Hepatocyte (in vitro differentiated cells): ENCODE results near the gene CDC42BPA. TPM values are rescaled to one million over a fixed set of nuclear protein-coding genes. Genes with fewer than 3 reads are reported as not detected.
A peak's percentile ranks its signal among the peaks of the same experiment; 100 is the strongest.

Source experiments
- DNase-seq: peaks from one replicate; pipeline ENCODE4 v3.0.0-alpha.2; 2016; ENCODE audit warnings: low spot score
- H2AFZ ChIP-seq: fragments of 200-600 bp; sonication (generic); 2 replicates; pipeline ENCODE4 v1.6.0; 2016; ENCODE audit warnings: antibody characterized with exemption, mild to moderate bottlenecking
- H3K27ac ChIP-seq: fragments of 200-600 bp; sonication (generic); 2 replicates; pipeline ENCODE4 v1.5.1; 2016; ENCODE audit warnings: mild to moderate bottlenecking
- H3K27me3 ChIP-seq: fragments of 200-600 bp; sonication (generic); 2 replicates; pipeline ENCODE4 v1.6.1; 2016
- H3K36me3 ChIP-seq: fragments of 200-600 bp; sonication (generic); replicated peaks from 2 replicates; pipeline ENCODE4 v1.5.1; 2016; ENCODE audit warnings: low read depth; ENCODE audit not compliant: insufficient read depth
- H3K4me1 ChIP-seq: fragments of 200-600 bp; sonication (generic); 2 replicates; pipeline ENCODE4 v1.5.1; 2016; ENCODE audit warnings: mild to moderate bottlenecking, moderate library complexity; ENCODE audit not compliant: insufficient read depth
- H3K4me2 ChIP-seq: fragments of 200-600 bp; sonication (generic); 2 replicates; pipeline ENCODE4 v1.6.0; 2016
- H3K4me3 ChIP-seq: fragments of 200-600 bp; sonication (generic); 2 replicates; pipeline ENCODE4 v1.5.1; 2016; ENCODE audit warnings: mild to moderate bottlenecking
- H3K79me2 ChIP-seq: fragments of 200-600 bp; sonication (generic); 2 replicates; pipeline ENCODE4 v1.6.0; 2017; ENCODE audit warnings: mild to moderate bottlenecking
- H3K9me2 ChIP-seq: fragments of 200-600 bp; sonication (generic); replicated peaks from 2 replicates; pipeline ENCODE4 v1.6.0; 2017; ENCODE audit warnings: mild to moderate bottlenecking; ENCODE audit not compliant: insufficient read depth
- H3K9me3 ChIP-seq: fragments of 200-600 bp; sonication (generic); 2 replicates; pipeline ENCODE4 v1.5.1; 2016; ENCODE audit warnings: low read depth, mild to moderate bottlenecking
- H4K20me1 ChIP-seq: fragments of 200-600 bp; sonication (generic); 2 replicates; pipeline ENCODE4 v1.6.0; 2016; ENCODE audit warnings: mild to moderate bottlenecking; ENCODE audit not compliant: insufficient read depth, poor library complexity, severe bottlenecking
- EZH2 ChIP-seq: fragments of 200-600 bp; sonication (generic); IDR thresholded peaks from 2 replicates; pipeline ENCODE4 v1.6.1; 2016; ENCODE audit warnings: antibody characterized with exemption, mild to moderate bottlenecking, borderline replicate concordance
- EZH2phosphoT487 ChIP-seq: fragments of 200-600 bp; sonication (generic); IDR thresholded peaks from one replicate; pipeline ENCODE4 v1.6.1; 2018; ENCODE audit warnings: antibody characterized with exemption, mild to moderate bottlenecking, low read depth, moderate library complexity; ENCODE audit not compliant: unreplicated experiment, severe bottlenecking
- WGBS: methylation state at CpG from one replicate; pipeline ENCODE4 v1.1.6; 2016; ENCODE audit warnings: low lambda C conversion rate; ENCODE audit errors: missing lambda C conversion rate; 5-methylcytosine and 5-hydroxymethylcytosine counted together
- polyA plus RNA-seq: library from polyadenylated mRNA; unstranded; fragments of >200 nt; fragmentation: Nextera tagmentation; extraction: Ambion mirVana; gene quantifications from 2 replicates; pipeline ENCODE4 v1.2.1, GENCODE V29; 2016
- total RNA-seq: library from RNA; depleted of rRNA; stranded (reverse); fragments of >200 nt; gene quantifications from 2 replicates; pipeline ENCODE4 v1.2.3, GENCODE V29; 2014
- TF ChIP-seq, protein P1 (sequence below): fragments of 200-600 bp; sonication (generic); IDR thresholded peaks from 2 replicates; pipeline ENCODE4 v1.5.1; 2016; ENCODE audit warnings: antibody characterized with exemption, mild to moderate bottlenecking; ENCODE audit not compliant: poor library complexity

Gene CDC42BPA
- total RNA-seq: 40.9 and 41.9 TPM in 2 replicates
- 24.5 and 28.7 TPM in 2 replicates for polyA plus RNA-seq

DNA sequence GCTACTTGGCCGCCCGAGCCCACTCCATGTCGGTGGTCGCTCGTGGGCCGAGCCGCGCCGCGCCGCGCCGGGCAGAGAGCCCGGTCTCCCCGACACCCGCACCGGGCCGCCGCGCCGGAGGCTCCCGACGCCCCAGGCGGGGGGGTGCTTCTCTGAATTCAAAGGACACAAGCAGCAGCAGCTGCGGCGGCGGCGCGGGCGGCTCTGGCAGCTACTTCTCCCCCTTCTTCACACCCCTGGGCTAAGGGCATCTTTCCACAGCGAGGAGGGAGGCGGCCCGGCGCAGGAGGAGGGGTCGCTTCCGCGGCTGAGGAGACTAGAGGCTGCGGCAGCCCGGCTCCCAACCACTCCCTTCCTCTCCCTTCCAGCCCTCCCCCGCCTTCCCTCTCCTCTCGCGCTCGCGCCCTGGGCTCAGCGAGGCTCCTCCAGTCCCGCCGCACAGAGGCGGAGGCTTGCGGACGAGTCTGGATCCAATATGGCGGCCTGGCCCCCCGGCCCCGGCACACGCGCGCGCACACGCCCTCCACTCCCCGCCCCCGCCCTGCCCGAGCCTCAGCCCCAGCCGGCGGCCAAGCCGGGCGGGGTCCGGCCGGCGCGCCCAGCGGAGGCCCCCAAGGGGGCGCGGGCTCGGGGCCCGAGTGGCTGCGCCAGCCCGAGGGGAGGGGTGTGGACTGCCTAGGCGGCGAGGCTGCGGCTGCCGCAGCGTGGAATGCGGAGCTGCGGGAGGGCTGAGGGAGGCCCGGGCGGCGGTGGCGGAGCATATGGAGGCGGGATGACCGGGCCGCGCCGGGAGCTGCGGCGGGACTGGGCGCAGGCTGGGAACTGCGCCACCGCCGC lies at the start of gene CDC42BPA:
TSS of gene CDC42BPA (minus strand) at position 477 of the 837 bp plus-strand sequence. CDS start 1,310 bp downstream, outside the sequence.
- Histone ChIP-seq H3K4me3 (peak within 1 kb of the TSS; percentile 80), H4K20me1 (peaks cover 31% of the 10 kb centered on the region), H3K4me2 (peak within 1 kb of the TSS; percentile 90), H3K36me3 (no peaks in the 10 kb centered on the region), H3K27me3 (no peaks in the 10 kb centered on the region), H3K9me3 (no peaks in the 10 kb centered on the region), H2AFZ (peak within 1 kb of the TSS; percentile 88), H3K9me2 (no peaks in the 10 kb centered on the region), H3K27ac (peak within 1 kb of the TSS; percentile 94), H3K79me2 (peaks cover 43% of the 10 kb centered on the region), H3K4me1 (peaks cover 5% of the 10 kb centered on the region)
- TF ChIP-seq EZH2phosphoT487: no peak
- peak; percentile 94 for DNase-seq
- 2% methylated on average over 24 of the region's 98 CpGs for WGBS

- no peaks in the 10 kb centered on the region for H3K9me3 ChIP-seq
- H3K79me2 ChIP-seq: no peaks in the 10 kb centered on the region
- H3K27ac ChIP-seq: no peak overlapping the region
- H3K27me3 ChIP-seq: no peaks in the 10 kb centered on the region
- 96% methylated on average over 1 of the region's 1 CpG for WGBS
- DNase-seq: no peak
- H3K4me3 ChIP-seq: no peak overlapping the region
- no peaks in the 10 kb centered on the region for H3K9me2 ChIP-seq
- H2AFZ ChIP-seq: no peak overlapping the region
- H4K20me1 ChIP-seq: no peaks in the 10 kb centered on the region
- TF ChIP-seq EZH2 (no peak), EZH2phosphoT487 (no peak)
- TF ChIP-seq, protein P1, sequence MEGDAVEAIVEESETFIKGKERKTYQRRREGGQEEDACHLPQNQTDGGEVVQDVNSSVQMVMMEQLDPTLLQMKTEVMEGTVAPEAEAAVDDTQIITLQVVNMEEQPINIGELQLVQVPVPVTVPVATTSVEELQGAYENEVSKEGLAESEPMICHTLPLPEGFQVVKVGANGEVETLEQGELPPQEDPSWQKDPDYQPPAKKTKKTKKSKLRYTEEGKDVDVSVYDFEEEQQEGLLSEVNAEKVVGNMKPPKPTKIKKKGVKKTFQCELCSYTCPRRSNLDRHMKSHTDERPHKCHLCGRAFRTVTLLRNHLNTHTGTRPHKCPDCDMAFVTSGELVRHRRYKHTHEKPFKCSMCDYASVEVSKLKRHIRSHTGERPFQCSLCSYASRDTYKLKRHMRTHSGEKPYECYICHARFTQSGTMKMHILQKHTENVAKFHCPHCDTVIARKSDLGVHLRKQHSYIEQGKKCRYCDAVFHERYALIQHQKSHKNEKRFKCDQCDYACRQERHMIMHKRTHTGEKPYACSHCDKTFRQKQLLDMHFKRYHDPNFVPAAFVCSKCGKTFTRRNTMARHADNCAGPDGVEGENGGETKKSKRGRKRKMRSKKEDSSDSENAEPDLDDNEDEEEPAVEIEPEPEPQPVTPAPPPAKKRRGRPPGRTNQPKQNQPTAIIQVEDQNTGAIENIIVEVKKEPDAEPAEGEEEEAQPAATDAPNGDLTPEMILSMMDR: no peak
- no peak overlapping the region for H3K4me2 ChIP-seq
- H3K4me1 ChIP-seq: peaks cover 7% of the 10 kb centered on the region
- no peaks in the 10 kb centered on the region for H3K36me3 ChIP-seq
These were observed 49.7 kb upstream of the CDC42BPA start for GRCh38 chr1:227368009-227368408.

DNA sequence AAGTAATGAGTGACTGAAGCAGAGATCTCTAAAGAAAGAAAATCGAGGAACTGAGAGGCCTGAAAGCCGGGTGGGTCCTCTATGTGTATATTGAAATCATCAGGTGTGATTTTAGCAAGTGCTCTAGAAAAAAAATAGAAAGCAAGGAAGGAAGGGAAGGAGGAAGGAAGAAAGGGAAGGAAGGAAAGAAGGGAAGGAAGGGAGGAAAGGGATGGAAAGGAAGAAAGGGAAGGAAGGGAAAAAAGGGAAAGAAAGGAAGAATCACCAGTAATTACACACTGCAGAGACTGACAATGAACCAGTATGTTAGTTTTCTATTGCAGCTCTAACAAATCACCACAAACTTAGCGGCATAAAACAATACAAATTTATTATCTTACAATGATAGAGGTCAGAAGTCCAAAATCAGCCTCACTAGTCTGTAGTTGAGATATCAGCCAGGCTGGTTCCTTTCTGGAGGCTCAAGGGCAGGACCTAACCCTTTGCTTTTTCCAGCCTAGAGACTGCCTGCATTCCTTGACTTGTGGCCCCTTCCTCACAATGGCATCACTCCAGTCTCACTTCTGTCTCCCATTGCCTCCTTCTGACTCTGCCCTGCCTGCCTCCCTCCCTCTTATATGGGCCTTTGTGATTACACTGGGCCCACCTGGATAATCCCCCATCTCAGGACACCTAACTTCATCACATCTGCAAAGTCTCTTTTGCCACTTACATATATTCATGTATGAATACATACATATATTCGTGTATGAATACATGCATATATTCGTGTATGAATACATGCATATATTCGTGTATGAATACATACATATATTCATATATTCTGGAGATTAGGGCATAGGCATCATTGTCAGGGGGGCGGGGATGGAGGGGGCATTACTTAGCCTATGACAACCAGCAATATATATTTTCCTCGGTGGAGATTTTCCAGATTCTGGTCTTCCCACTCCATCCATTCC lies 47.5 kb upstream of the CDC42BPA start:
- no peak overlapping the region for H3K4me2 ChIP-seq
- H3K79me2 ChIP-seq: no peaks in the 10 kb centered on the region
- DNase-seq: no peak
- no peak overlapping the region for H2AFZ ChIP-seq
- H3K4me3 ChIP-seq: no peak overlapping the region
- H3K27ac ChIP-seq: no peak overlapping the region
- TF ChIP-seq, protein P1: no peak
- TF ChIP-seq EZH2: no peak
- no peak for TF ChIP-seq EZH2phosphoT487
- 91% methylated on average over 8 of the region's 8 CpGs for WGBS
- no peaks in the 10 kb centered on the region for H3K9me2 ChIP-seq
- H3K27me3 ChIP-seq: no peaks in the 10 kb centered on the region
- no peaks in the 10 kb centered on the region for H3K36me3 ChIP-seq
- H3K9me3 ChIP-seq: no peaks in the 10 kb centered on the region
- H3K4me1 ChIP-seq: peaks cover 7% of the 10 kb centered on the region
- H4K20me1 ChIP-seq: no peaks in the 10 kb centered on the region
